Osteoblast (primary cell): Measurements from ENCODE around the gene SGPL1. TPM values are rescaled to one million over a fixed set of nuclear protein-coding genes. Genes with fewer than 3 reads are reported as not detected.
A peak's percentile ranks its signal among the peaks of the same experiment; 100 is the strongest.

Experiments
- DNase-seq: peaks from one replicate; pipeline ENCODE4 v3.0.0; 2011; ENCODE audit warnings: low spot score, mixed read lengths; ENCODE audit not compliant: insufficient read length; ENCODE audit errors: missing footprints
- H2AFZ ChIP-seq: 2 replicates; pipeline ENCODE4 v1.6.0; 2011; ENCODE audit warnings: mild to moderate bottlenecking, low read length
- H3K27ac ChIP-seq: 2 replicates; pipeline ENCODE4 v1.5.1; 2011; ENCODE audit warnings: mild to moderate bottlenecking, low read depth, low read length, moderate library complexity
- H3K27me3 ChIP-seq: 2 replicates; pipeline ENCODE4 v1.6.0; 2012; ENCODE audit warnings: mild to moderate bottlenecking, control low read depth, inconsistent platforms, low read length, moderate library complexity; ENCODE audit not compliant: insufficient read depth
- H3K36me3 ChIP-seq: 2 replicates; pipeline ENCODE4 v1.5.1; 2011; ENCODE audit warnings: mild to moderate bottlenecking, low read length, control low read depth, moderate library complexity; ENCODE audit not compliant: insufficient read depth
- H3K4me1 ChIP-seq: 2 replicates; pipeline ENCODE4 v1.5.1; 2011; ENCODE audit warnings: mild to moderate bottlenecking, low read length, control low read depth, moderate library complexity; ENCODE audit not compliant: insufficient read depth
- H3K4me2 ChIP-seq: 2 replicates; pipeline ENCODE4 v1.6.0; 2011; ENCODE audit warnings: mild to moderate bottlenecking, low read length; ENCODE audit not compliant: insufficient read depth
- H3K4me3 ChIP-seq: fragments of 200-600 bp; sonication (generic); 3 replicates; pipeline ENCODE4 v1.5.1; 2012; ENCODE audit warnings: mild to moderate bottlenecking, low read length, inconsistent platforms; ENCODE audit not compliant: insufficient read depth
- H3K79me2 ChIP-seq: 2 replicates; pipeline ENCODE4 v1.6.0; 2012; ENCODE audit warnings: mild to moderate bottlenecking, low read length, control low read depth, inconsistent platforms; ENCODE audit not compliant: insufficient read depth
- H3K9me3 ChIP-seq: 2 replicates; pipeline ENCODE4 v1.5.1; 2011; ENCODE audit warnings: low read depth, low read length, control low read depth
- H4K20me1 ChIP-seq: 2 replicates; pipeline ENCODE4 v1.6.0; 2012; ENCODE audit warnings: mild to moderate bottlenecking, low read length, control low read depth; ENCODE audit not compliant: insufficient read depth
- CTCF ChIP-seq: IDR thresholded peaks from 2 replicates; pipeline ENCODE4 v1.5.1; 2011; ENCODE audit warnings: mild to moderate bottlenecking, low read depth, low read length, moderate library complexity; ENCODE audit errors: extremely low read depth
- total RNA-seq: library from RNA; depleted of rRNA; stranded (reverse); fragments of >200 nt; gene quantifications from 2 replicates; pipeline ENCODE4 v1.2.3, GENCODE V29; 2012

SGPL1 gene
- total RNA-seq, 1 donor: 47.4 TPM

DNA sequence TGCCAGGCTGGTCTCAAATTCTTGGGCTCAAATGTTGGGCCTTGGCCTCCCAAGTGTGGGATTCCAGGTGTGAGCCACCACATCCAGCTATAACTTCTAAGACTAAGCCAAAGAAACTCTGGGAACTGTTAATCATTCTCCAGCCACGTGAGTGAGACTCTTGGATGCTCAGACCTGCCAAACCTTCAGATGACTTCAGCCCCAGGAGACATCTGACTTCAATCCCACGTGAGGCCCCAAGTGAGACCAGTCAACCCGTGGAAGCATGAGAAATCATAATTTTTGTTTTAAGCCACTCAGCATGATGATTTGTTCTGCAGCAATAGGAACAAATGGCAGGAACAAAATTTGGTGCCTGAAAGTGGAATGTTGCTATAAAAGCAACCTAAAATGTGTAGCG, 76.9 kb downstream of the SGPL1 start:
- Histone ChIP-seq H3K9me3 (no peaks in the 10 kb centered on the region), H3K79me2 (no peaks in the 10 kb centered on the region), H3K4me2 (no peak overlapping the region), H3K4me3 (no peak overlapping the region), H2AFZ (no peak overlapping the region), H3K36me3 (no peaks in the 10 kb centered on the region), H3K4me1 (peaks cover 6% of the 10 kb centered on the region), H4K20me1 (no peaks in the 10 kb centered on the region), H3K27ac (no peak overlapping the region), H3K27me3 (peaks cover 8% of the 10 kb centered on the region)
- TF ChIP-seq CTCF: no peak
- DNase-seq: peak; percentile 48

DNA sequence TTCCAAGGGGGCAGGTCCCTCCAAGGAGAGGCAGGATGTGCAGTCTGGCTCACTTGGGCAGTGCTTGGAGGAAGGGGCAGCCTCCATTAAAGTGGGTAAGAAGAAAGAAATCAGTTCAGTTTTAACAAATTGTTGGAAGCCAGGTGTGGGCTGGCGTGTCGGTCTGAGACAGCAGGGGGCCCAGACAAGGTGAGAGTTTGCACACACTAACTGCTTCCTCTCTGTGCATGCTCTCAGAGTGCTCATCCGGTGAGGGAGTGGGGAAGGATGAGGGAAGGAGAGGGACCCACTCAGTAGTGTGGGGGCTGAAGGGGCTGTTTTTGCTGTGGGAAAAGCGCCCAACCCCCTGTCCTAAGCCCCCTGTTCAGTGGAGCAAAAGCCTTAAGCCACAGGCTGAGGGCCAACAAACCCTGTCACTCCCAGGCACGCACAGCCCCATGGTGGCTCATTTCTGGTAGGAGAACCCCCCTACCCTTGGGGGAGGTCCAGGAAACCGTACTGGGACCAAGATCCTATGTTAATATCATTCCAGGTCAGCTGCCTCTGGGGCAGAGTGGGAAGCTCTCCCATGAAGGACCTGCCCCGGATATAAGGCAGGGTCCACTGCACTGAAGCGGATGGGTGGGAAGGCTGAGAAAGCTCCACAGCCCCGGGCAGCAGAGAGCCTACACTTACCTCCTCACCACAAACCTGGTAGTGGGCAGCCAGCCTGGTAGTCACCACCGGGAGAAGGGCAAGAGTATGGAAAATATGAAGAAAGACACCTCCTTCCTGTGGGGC, 77.7 kb downstream of the SGPL1 start:
- no peak for DNase-seq
- Histone ChIP-seq H3K36me3 (no peaks in the 10 kb centered on the region), H3K79me2 (no peaks in the 10 kb centered on the region), H3K4me1 (peaks cover 6% of the 10 kb centered on the region), H3K27ac (no peak overlapping the region), H3K4me3 (no peak overlapping the region), H2AFZ (no peak overlapping the region), H3K9me3 (no peaks in the 10 kb centered on the region), H3K27me3 (peaks cover 8% of the 10 kb centered on the region), H4K20me1 (no peaks in the 10 kb centered on the region), H3K4me2 (no peak overlapping the region)
- TF ChIP-seq CTCF: no peak

DNA sequence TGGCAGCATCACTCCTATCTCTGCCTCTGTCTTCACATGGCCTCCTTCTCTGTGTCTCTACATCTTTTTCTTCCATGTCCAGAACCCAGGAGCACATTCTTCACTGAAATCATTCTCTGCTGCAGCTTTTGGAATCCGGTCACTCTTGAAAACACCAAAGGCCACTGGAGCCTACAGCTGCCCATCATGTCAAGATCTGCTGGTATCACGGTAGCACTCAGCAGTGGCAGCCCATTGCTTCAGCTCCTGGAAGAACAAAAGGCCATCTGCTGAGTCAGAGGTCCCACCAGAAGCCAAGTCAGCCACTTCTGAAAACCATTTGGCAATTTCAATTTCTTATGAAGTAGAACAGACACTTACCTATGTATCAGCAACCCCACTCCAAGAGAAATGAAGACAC, 78.7 kb downstream of the SGPL1 start:
- H3K79me2 ChIP-seq: no peaks in the 10 kb centered on the region
- no peak overlapping the region for H2AFZ ChIP-seq
- no peak for DNase-seq
- TF ChIP-seq CTCF: no peak
- no peaks in the 10 kb centered on the region for H3K36me3 ChIP-seq
- H3K4me2 ChIP-seq: no peak overlapping the region
- H3K27ac ChIP-seq: no peak overlapping the region
- no peaks in the 10 kb centered on the region for H4K20me1 ChIP-seq
- H3K27me3 ChIP-seq: peaks cover 8% of the 10 kb centered on the region
- H3K4me3 ChIP-seq: no peak overlapping the region
- peaks cover 3% of the 10 kb centered on the region for H3K4me1 ChIP-seq
- no peaks in the 10 kb centered on the region for H3K9me3 ChIP-seq

GRCh38 chr10:70896551-70896950, 80.8 kb downstream of the SGPL1 start:
- Histone ChIP-seq H3K4me3 (no peak overlapping the region), H3K4me2 (no peak overlapping the region), H3K27ac (no peak overlapping the region), H3K9me3 (no peaks in the 10 kb centered on the region), H3K4me1 (peaks cover 3% of the 10 kb centered on the region), H3K27me3 (peaks cover 19% of the 10 kb centered on the region), H4K20me1 (no peaks in the 10 kb centered on the region), H2AFZ (no peak overlapping the region), H3K79me2 (no peaks in the 10 kb centered on the region), H3K36me3 (no peaks in the 10 kb centered on the region)
- no peak for DNase-seq
- no peak for TF ChIP-seq CTCF
